HL-60 (cell line): ENCODE measurements around the gene RASAL1.

Experiments
- CTCF ChIP-seq: IDR thresholded peaks from one replicate; pipeline ENCODE4 v1.5.1; 2011; ENCODE audit warnings: low read length, control low read depth, inconsistent platforms; ENCODE audit not compliant: insufficient read depth
- GABPA ChIP-seq: IDR thresholded peaks from 2 replicates; pipeline ENCODE4 v1.6.1; 2012; ENCODE audit warnings: low read depth
- POLR2AphosphoS5 ChIP-seq: IDR thresholded peaks from 2 replicates; pipeline ENCODE4 v1.6.1; 2012; ENCODE audit warnings: low read depth

DNA sequence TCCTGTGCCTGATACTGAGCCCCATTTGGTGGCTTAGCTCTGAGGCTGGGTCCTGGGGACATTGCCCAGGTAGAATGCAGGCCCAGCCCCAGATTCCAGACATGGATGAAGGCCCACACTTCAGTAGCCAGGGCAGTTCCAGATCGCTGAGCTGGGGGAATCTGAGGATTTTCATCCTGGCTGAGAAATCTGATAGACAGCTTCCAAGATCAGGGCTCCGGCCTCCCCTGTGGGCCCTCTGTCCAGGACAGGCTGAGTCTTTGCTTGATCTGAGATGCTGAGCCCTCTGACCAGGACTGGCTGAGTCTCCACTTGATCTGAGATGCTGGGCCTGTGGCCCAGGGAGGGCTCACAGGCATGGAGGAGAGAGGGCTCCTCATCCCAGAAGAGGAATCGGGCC lies 3.3 kb upstream of the RASAL1 start:
- TF ChIP-seq CTCF, result no peak
- no peak for TF ChIP-seq GABPA
- no peak for TF ChIP-seq POLR2AphosphoS5
